ENCODE measurements around the gene IRF4. TPM values are rescaled to one million over a fixed set of nuclear protein-coding genes. Genes with fewer than 3 reads are reported as not detected.

The IRF4 gene
- polyA plus RNA-seq, 1 experiment, result not detected

DNA sequence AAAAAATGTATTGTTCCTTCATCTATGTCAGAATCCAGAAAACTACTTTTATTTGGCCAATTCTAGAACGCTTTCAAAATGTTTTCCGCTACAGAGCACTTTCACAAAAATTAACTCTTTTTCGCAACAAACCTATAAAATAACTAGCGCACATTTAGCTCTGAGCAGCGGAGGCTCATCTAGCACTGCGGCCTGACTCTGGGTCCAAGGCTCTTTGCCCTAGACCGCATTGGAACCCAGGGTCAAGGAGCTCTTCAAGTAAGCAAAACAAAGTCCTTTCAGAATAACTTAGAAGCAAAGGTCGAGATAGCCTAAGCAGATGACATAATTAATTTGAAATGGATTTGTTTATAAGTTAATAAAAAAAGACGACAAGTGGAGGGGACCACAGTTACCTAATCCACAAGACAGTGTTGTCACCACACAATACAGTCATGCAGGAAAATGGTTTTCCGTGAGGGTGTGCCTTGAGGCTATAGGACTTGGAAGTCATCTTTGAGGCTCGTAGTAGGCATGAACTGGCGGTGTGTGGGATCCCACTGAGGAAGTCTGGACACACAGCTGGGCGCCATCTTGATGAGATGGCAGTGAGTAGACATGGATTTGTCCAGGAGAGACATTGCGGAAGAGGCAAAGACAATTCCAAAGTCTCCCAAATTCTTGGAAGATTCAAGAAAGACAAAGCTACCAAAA is 29.2 kb upstream of the IRF4 start:
- POLR2A ChIA-PET, result no interaction called here
- H3K27me3 ChIP-seq (ENCODE audit: control insufficient read depth, insufficient read depth, low read length), result peaks cover 3% of the 10 kb centered on the region
- CTCF ChIA-PET, result no interaction called here

DNA sequence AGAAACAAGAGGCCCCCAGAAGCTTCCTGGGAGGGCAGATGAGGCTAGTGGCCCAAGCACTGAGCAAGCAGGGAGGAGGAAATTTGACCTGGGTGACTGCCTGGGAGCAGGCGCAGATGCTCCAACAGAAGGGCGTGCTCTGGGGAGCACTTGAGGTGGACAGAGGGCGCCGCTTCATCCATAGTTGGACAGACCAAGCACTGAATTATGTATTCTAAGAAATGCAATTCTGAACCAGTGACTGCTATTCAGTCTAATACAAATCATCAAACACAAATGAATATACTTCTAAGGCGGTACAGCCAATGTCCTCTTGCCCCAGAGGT is 28.7 kb upstream of the IRF4 start:
- Histone ChIP-seq H3K9me3 (ENCODE audit: control insufficient read depth, insufficient read depth, low read length) (peaks cover 63% of the 10 kb centered on the region), H3K27me3 (ENCODE audit: control insufficient read depth, insufficient read depth, low read length) (peaks cover 3% of the 10 kb centered on the region), H3K27ac (ENCODE audit: low read depth, low read length) (no peak overlapping the region), H3K4me3 (ENCODE audit: low read depth, low read length) (no peak overlapping the region)
- DNase-seq (ENCODE audit: low read depth, low spot score), result no peak
- ChIA-PET POLR2A (no interaction called here), CTCF (no interaction called here)
- no peak for TF ChIP-seq CTCF (IDR thresholded peaks at IDR 0.05; ENCODE audit: low read depth, low read length)

More for the DNA sequence above, 29.2 kb upstream of the IRF4 start:
- Histone ChIP-seq H3K9me3 (ENCODE audit: control insufficient read depth, insufficient read depth, low read length) (peaks cover 68% of the 10 kb centered on the region), H3K27ac (ENCODE audit: low read depth, low read length) (no peak overlapping the region), H3K4me3 (ENCODE audit: low read depth, low read length) (no peak overlapping the region)
- TF ChIP-seq CTCF (IDR thresholded peaks at IDR 0.05; ENCODE audit: low read depth, low read length), result no peak
- DNase-seq (ENCODE audit: low read depth, low spot score), result no peak

- no peak overlapping the region for H3K4me3 ChIP-seq (ENCODE audit: low read depth, low read length)
- CTCF ChIA-PET, result no interaction called here
- POLR2A ChIA-PET, result no interaction called here
- H3K27me3 ChIP-seq (ENCODE audit: control insufficient read depth, insufficient read depth, low read length), result peaks cover 3% of the 10 kb centered on the region
- peaks cover 63% of the 10 kb centered on the region for H3K9me3 ChIP-seq (ENCODE audit: control insufficient read depth, insufficient read depth, low read length)
- DNase-seq (ENCODE audit: low read depth, low spot score), result no peak
- TF ChIP-seq CTCF (IDR thresholded peaks at IDR 0.05; ENCODE audit: low read depth, low read length), result no peak
- no peak overlapping the region for H3K27ac ChIP-seq (ENCODE audit: low read depth, low read length)
Measured at GRCh38 chr6:363291-363690, 28.3 kb upstream of the IRF4 start.

- Histone ChIP-seq H3K27ac (ENCODE audit: low read depth, low read length) (no peak overlapping the region), H3K27me3 (ENCODE audit: control insufficient read depth, insufficient read depth, low read length) (peaks cover 3% of the 10 kb centered on the region), H3K9me3 (ENCODE audit: control insufficient read depth, insufficient read depth, low read length) (peaks cover 63% of the 10 kb centered on the region), H3K4me3 (ENCODE audit: low read depth, low read length) (no peak overlapping the region)
- DNase-seq (ENCODE audit: low read depth, low spot score), result no peak
- POLR2A ChIA-PET, result no interaction called here
- TF ChIP-seq CTCF (IDR thresholded peaks at IDR 0.05; ENCODE audit: low read depth, low read length), result no peak
- CTCF ChIA-PET, result no interaction called here
Measured at GRCh38 chr6:363909-364308, 27.6 kb upstream of the IRF4 start.

GRCh38 chr6:364609-365540 is 26.7 kb upstream of the IRF4 start:
- ChIA-PET POLR2A (no interaction called here), CTCF (interaction anchor here (0.6 kb wide), 1 partner anchor 1166 kb away, joined by 3 read pairs; no protein-coding TSS in a partner anchor)
- no peak overlapping the region for H3K4me3 ChIP-seq (ENCODE audit: low read depth, low read length)
- H3K27me3 ChIP-seq (ENCODE audit: control insufficient read depth, insufficient read depth, low read length), result peaks cover 3% of the 10 kb centered on the region
- DNase-seq (ENCODE audit: low read depth, low spot score), result no peak
- peaks cover 59% of the 10 kb centered on the region for H3K9me3 ChIP-seq (ENCODE audit: control insufficient read depth, insufficient read depth, low read length)
- no peak overlapping the region for H3K27ac ChIP-seq (ENCODE audit: low read depth, low read length)
- TF ChIP-seq CTCF (IDR thresholded peaks at IDR 0.05; ENCODE audit: low read depth, low read length), result no peak
